Thoracic aorta endothelial cell (primary cell): ENCODE data around the gene ACSM2B. TPM values are rescaled to one million over a fixed set of nuclear protein-coding genes. Genes with fewer than 3 reads are reported as not detected.

Experiments
- small RNA-seq: library from RNA; depleted of rRNA; stranded (forward); fragments of <200 nt; gene quantifications from one replicate; pipeline ENCODE3, GENCODE V24; 2012
- total RNA-seq: library from RNA; depleted of rRNA; stranded (reverse); fragments of >200 nt; gene quantifications from 2 replicates; pipeline ENCODE4 v1.2.3, GENCODE V29; 2012

The ACSM2B gene, protein sequence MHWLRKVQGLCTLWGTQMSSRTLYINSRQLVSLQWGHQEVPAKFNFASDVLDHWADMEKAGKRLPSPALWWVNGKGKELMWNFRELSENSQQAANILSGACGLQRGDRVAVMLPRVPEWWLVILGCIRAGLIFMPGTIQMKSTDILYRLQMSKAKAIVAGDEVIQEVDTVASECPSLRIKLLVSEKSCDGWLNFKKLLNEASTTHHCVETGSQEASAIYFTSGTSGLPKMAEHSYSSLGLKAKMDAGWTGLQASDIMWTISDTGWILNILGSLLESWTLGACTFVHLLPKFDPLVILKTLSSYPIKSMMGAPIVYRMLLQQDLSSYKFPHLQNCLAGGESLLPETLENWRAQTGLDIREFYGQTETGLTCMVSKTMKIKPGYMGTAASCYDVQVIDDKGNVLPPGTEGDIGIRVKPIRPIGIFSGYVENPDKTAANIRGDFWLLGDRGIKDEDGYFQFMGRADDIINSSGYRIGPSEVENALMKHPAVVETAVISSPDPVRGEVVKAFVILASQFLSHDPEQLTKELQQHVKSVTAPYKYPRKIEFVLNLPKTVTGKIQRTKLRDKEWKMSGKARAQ
- total RNA-seq: 0.07 TPM in 1 of 2 replicates, not detected in the other

DNA sequence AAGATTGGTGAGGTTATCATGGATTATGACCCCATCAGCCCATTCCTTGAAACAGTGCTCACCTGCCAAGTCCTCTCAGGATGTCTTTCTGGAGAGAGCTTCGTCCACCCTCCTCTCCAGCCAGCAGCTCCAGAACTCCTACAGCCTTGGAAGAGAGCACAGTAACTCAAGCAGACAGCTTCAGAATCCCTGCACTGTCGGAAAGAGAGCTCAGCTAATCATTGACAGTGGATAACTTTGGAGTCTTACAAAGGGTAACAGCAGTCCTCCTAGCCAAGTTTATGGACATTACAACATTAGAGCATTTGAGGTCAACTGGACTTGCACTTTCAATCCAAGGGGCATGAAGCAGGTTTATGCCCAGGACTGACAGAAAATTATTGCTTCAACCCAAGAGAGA lies at the start of gene ACSM2B:
Gene ACSM2B (minus strand): TSS at position 223 of the 400 bp plus-strand sequence. CDS start 11,522 bp downstream, outside the sequence.

Small RNA genes lying within 50 kb of the gene (small RNA-seq; reads per million reads assigned to genes)
- gene AC141273.3: not detected

Other genes with a start within 250 kb of the ACSM2B start
- gene GP2, start 248.9 kb downstream of the ACSM2B start, total RNA-seq: not detected in 2 replicates
- not detected in 2 replicates for gene UMOD, start 223.7 kb downstream of the ACSM2B start, total RNA-seq
- not detected in 2 replicates for gene PDILT, start 171.6 kb downstream of the ACSM2B start, total RNA-seq
- gene ACSM5, start 166.8 kb downstream of the ACSM2B start, total RNA-seq: not detected in 2 replicates
- under 0.01 TPM in 1 of 2 replicates, not detected in the other for gene ACSM2A, start 124.8 kb downstream of the ACSM2B start, total RNA-seq
- gene ACSM1, start 121.3 kb upstream of the ACSM2B start, total RNA-seq: 0.07 TPM in 1 of 2 replicates, not detected in the other
- gene THUMPD1, start 165.5 kb upstream of the ACSM2B start, total RNA-seq: 62.2 and 65.6 TPM in 2 replicates
- 6.6 and 22.2 TPM in 2 replicates for gene ACSM3, start 187.6 kb upstream of the ACSM2B start, total RNA-seq
- gene ERI2, start 230.1 kb upstream of the ACSM2B start, total RNA-seq: 17.3 and 21.1 TPM in 2 replicates
- 6.1 and 12.1 TPM in 2 replicates for gene REXO5, start 230.2 kb upstream of the ACSM2B start, total RNA-seq